HG03354 (cell line): ENCODE data around the gene ARHGEF11.
"Not testable (repeated sequence)": the region's sequence is repeated elsewhere in the genome, so short reads cannot be mapped to it uniquely, and the experiment has no call there.

Source experiments
- ATAC-seq: cut with Tn5 transposase; IDR thresholded peaks from one replicate; pipeline ENCODE4 v1.9.1; 2021; ENCODE audit warnings: mild to moderate bottlenecking; ENCODE audit not compliant: unreplicated experiment, poor library complexity, severe bottlenecking

Gene ARHGEF11

DNA sequence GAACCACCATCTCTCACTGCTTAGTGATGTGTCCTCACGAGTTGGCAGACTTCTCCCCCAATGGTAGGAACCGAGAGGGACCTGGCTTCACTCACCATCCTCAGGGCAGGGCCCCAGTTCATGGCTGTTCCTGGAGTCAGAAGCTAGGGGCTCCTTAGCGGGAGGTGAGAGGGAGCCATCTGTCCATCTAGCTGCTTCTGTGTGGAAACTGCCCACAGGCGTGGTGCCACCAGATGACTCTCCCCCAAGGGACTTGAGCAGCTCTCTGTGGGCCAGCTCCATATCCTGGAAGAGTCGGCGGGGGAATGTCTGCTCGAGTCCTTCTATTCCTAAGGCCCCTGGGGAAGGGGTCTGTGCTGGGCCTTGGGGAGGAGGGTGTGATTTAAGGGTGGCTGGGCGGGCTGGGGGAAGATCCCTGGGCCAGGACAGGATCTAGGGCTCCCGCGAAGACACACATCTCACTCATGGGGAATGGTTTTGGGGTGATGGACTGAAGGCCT, 108.8 kb downstream of the ARHGEF11 start:
- ATAC-seq: no peak

DNA sequence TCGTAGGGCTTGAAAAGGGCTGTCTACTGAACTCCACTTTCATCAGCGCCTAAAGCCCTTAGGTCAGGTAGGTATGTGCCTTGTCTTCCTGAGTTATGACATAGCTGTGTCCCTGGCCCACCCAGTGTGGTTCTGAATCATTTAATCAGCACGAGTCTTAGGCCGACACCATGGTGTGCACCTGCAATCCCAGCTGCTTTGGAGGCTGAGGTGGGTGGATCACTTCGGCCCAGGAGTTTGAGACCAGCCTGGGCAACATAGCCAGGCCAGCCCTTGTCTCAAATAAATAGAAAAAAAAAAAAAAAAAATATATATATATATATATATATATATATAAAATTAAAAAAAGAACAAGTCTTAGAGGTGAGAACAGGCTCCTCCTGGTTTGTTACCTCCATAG, 109.4 kb downstream of the ARHGEF11 start:
- no peak for ATAC-seq

DNA sequence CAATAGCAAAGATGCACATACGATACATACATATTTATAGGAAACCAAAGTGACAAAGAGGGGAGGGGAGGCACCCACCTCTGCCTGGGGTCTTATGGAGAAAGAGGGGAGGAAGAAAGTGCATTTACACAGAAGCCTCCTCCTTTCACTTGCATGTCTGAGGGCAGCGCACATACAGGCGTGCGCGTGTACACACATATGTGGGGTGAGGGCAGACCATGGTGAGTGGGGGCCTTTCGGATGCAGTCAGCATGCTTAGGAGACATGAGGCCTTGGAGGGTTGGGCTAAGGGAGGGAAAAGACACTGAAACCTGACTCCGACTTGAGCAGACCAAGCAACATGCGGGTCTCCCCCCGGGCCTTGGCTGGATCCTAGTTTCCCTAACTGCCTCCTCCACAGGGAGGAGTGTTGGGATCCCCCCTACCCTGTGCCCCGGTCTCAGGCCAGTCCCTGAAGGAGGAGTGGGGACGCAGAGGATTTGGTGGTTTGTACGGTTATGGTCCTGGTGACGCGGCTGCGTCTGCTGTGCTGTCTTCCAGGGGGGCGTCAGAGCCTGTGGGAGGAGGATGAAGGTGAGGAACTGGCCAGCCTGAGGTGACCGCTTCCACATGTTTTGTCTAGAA, 109.9 kb downstream of the ARHGEF11 start:
- ATAC-seq: no peak

GRCh38 chr1:156933136-156933535, 112.4 kb downstream of the ARHGEF11 start:
- no peak for ATAC-seq

- ATAC-seq: no peak
Observed at GRCh38 chr1:156931974-156932710, 113.4 kb downstream of the ARHGEF11 start.

DNA sequence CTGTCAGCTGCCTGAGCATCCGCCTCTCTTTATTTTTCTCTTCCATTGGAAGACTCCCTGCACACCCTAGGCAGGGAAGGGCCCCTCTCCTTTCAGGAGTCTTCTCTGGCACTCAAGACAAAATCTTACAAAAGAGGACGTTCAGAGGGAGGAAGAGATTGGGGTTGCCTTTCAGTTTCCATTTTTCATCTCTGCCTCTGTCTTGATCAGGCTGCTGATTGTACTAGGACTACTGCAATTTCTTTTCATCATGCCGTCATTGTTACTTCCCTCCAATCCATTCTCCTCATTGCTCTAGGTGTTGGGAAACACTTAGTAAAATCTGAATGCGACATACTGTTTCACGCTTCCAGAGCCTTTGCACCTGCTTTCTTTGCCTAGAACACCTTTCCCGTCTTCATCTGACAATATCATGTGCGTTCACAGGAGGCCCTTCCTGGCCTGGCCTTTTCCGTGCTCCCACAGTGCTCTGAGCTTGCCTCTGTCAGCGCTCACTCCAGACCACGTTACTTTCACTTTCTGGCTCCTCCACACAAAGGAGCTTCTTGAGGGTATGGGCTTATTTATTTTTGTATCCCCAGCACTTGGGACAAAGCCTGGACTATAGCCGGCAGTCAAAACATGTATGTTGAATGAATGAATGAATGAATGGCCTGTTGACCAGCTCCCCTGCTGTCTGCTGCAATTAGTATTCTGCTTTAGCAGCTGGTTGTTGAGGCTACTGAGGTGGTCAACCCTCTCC, 114.2 kb downstream of the ARHGEF11 start:
- ATAC-seq: no peak

- no peak for ATAC-seq
Observed at GRCh38 chr1:156930483-156930882, 115.1 kb downstream of the ARHGEF11 start.

- ATAC-seq: no peak
Observed at GRCh38 chr1:156929596-156930238, 115.8 kb downstream of the ARHGEF11 start.

DNA sequence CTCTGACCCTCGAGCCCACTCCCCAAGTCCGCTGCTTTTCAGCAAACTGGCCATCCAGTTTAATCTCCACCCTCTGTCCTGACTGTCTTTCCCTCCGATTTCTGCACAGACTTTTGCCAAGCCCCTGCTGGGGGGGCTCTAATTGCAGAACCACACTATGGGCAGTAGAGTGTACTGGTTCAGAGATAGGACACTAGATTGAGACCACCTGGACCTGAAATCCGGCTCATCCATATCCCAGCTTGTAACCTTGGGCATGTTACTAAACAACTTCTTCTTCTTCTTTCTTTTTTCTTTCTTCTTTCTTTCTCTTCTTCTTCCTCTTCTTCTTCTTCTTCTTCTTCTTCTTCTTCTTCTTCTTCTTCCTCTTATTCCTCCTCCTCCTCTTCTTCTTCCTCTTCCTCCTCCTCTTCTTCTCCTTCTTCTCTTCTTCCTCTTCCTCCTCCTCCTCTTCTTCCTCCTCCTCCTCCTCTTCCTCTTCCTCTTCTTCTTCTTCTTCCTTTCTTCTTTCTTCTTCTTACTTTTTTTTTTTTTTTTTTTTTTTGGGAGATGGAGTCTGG, 117.4 kb downstream of the ARHGEF11 start:
- no peak for ATAC-seq

GRCh38 chr1:156927215-156928042, 118.1 kb downstream of the ARHGEF11 start:
- no peak for ATAC-seq

GRCh38 chr1:156926695-156927094, 118.8 kb downstream of the ARHGEF11 start:
- ATAC-seq: not testable (repeated sequence)

DNA sequence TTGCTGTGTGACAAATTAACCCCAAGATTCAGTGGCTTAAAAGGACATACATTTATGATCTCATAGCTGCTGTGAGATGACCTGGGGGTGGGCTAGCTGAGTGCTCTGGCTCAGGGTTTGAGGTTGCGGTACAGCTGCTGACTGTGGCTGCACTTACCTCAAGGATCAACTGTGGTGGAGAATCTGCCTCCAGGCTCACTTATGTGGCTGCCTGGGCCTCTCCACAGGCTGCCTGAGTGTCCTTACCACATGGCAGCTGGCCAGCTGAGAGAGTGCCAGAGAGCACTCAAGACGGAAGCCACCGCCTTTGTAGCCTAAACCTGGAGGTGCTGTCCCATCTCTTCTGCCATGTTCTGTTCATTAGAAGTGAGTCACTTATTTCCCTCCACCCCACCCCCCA, 119.4 kb downstream of the ARHGEF11 start:
- no peak for ATAC-seq

DNA sequence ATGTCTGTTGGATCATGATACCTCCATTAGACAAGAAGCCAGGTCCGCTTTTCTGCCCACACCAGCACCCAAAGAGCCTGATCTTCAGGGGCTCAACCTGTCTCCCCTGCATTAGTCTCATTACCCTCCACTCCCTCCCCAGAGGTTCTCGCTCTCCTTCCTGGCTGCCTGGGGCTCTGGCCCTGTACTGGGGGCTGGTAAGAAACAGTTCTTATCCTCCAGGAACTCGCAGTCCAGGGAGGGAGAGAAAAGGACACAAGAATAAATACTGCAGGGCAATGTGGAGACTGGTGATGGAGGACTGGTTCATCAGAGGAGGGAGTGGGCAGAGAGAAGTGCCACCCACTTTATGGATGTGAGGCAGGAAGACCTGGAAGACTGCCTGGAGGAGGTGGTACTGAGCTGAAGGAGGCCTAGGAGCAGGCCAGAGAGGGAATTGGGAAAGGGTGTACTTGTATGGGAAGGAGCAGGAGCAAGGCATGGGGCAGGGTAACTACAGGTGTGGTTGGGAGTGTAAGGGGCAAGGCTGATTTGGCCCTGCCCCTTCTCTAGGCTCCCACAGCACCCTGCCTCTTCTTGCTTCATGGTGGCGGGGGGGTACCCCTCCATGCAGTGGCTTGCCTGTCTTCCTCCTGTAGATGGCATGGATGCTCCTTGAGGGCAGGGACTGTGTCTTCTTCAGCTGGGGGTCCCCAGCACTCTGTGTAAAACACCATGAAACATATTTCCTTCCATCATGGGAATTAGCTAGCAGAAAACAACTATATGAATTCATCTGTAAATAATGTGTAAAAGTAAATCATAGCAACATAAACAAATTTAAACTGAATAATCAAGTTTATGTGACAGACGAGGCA, 120.2 kb downstream of the ARHGEF11 start:
- no peak for ATAC-seq

- ATAC-seq: no peak
Observed at GRCh38 chr1:156924478-156925153, 120.9 kb downstream of the ARHGEF11 start.

DNA sequence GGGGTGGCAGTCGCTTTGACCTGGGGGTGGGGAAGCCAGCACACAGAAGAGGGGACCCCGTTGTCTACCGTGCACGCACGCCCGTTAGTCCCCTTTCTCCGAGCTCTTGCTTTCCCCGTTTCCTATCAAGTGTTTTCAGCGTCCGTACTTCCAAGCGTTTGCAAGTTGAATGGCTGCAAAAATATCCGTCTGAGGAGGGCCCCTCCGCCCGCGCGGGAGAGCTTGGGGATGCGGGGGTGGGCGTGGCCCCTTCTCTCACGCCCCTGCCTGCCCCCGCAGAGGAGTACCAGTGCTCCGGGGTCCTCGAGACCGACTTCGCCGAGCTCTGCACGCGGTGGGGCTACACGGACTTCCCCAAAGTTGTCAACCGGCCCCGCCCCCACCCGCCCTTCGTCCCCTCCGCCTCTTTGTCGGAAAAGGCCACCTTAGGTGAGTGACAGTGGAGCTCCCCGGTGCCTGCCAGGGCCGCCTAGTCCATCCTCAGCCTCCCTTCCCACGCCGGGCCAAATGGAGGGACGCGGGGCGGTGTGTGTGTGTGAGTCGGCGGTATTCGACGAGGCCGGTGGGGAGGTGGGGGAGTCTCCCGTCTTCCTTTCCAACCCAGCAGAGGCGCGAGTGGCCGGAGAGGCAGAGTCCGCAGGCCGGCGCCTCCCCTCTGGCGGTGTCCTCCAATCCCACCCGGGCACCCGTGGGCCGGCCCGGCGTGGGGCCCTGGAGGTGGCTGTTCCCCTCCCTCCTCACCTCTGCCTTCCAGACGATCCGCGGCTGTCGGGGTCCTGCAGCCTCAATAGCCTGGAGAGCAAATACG, 121.7 kb downstream of the ARHGEF11 start:
- ATAC-seq: no peak

- no peak for ATAC-seq
Observed at GRCh38 chr1:156922986-156923669, 122.4 kb downstream of the ARHGEF11 start.
